HepG2 (cell line): ENCODE data around the gene KCNIP3. TPM values are rescaled to one million over a fixed set of nuclear protein-coding genes. Genes with fewer than 3 reads are reported as not detected.

Experiments
- ATAC-seq: fragments of 200-7000 bp; cut with Tn5 transposase; 3 replicates; pipeline ENCODE4 v1.9.1; 2020; ENCODE audit warnings: mild to moderate bottlenecking, moderate library complexity
- BruUV-seq: library from RNA; stranded (reverse); fragments of 400-500 nt; replicated peaks from 2 replicates; lab custom pipeline; 2021; lab: Mats Ljungman, UMichigan
- CTCF ChIA-PET: fragments of 300-600 bp; formaldehyde crosslinking; extraction: SDS; loops from one replicate; lab custom pipeline; 2021; ENCODE audit warnings: low total read pairs, inconsistent platforms, low intra/inter-chr PET ratio; lab: Yijun Ruan, JAX
- POLR2A ChIA-PET: fragments of 350-600 bp; sonication (Branson Sonifier 250); formaldehyde crosslinking; loops from one replicate; lab custom pipeline; 2020; ENCODE audit warnings: antibody characterized with exemption, inconsistent platforms; lab: Yijun Ruan, JAX
- DNase-seq: peaks from one replicate; pipeline ENCODE4 v3.0.0-alpha.2; 2015; ENCODE audit warnings: low spot score
- FAIRE-seq: peaks from 3 replicates; lab custom pipeline; 2011; peaks lifted over from hg19 to GRCh38; lab: Jason Lieb, UNC
- H2AFZ ChIP-seq: one replicate; pipeline ENCODE4 v1.6.1; 2011; ENCODE audit warnings: low read length, inconsistent platforms
- H3K27ac ChIP-seq: fragments of 300-600 bp; 3 replicates; pipeline ENCODE4 v1.8.0; 2011; ENCODE audit warnings: mixed run types, mild to moderate bottlenecking, mixed read lengths, low read length, inconsistent platforms; ENCODE audit not compliant: insufficient read depth; ENCODE audit errors: extremely low read length
- H3K27me3 ChIP-seq, 2 experiments: fragments of 200-600 bp in 1 of 2; 2 replicates in 1 of 2; 3 replicates in 1 of 2; pipeline versions ENCODE4 v1.6.0 to v1.8.0; 2011; ENCODE audit warnings: low read length in 2 of 2, mild to moderate bottlenecking in 2 of 2, moderate library complexity in 2 of 2, inconsistent platforms in 1 of 2; ENCODE audit not compliant: insufficient read depth in 2 of 2, control insufficient read depth in 1 of 2
- H3K36me3 ChIP-seq, 2 experiments: fragments of 200-600 bp in 1 of 2; replicated peaks in 1 of 2; 2 replicates in 1 of 2; 3 replicates in 1 of 2; pipeline versions ENCODE4 v1.5.1 to v1.8.0; 2011; ENCODE audit warnings: low read length in 2 of 2, inconsistent platforms in 1 of 2; ENCODE audit not compliant: insufficient read depth in 2 of 2, control insufficient read depth in 1 of 2
- H3K4me1 ChIP-seq: 2 replicates; pipeline ENCODE4 v1.5.1; 2012; ENCODE audit warnings: low read length, inconsistent platforms; ENCODE audit not compliant: insufficient read depth
- H3K4me2 ChIP-seq: 2 replicates; pipeline ENCODE4 v1.6.0; 2011; ENCODE audit warnings: low read depth, low read length, inconsistent platforms
- H3K4me3 ChIP-seq, 3 experiments: fragments of 200-600 bp in 1 of 3; sonication (generic), shearing (Covaris generic) in 1 of 3; replicated peaks in 1 of 3; 2 replicates each; pipeline ENCODE4 v1.5.1; 2011 to 2016; ENCODE audit warnings: low read length in 3 of 3, inconsistent platforms in 2 of 3, low read depth in 2 of 3, mild to moderate bottlenecking in 2 of 3, control low read depth in 1 of 3, mixed read lengths in 1 of 3; ENCODE audit not compliant: insufficient read depth in 1 of 3
- H3K79me2 ChIP-seq: one replicate; pipeline ENCODE4 v1.6.1; 2011; ENCODE audit warnings: low read length, inconsistent platforms; ENCODE audit not compliant: insufficient read depth
- H3K9ac ChIP-seq: 2 replicates; pipeline ENCODE4 v1.6.0; 2011; ENCODE audit warnings: mild to moderate bottlenecking, low read depth, low read length, inconsistent platforms; ENCODE audit not compliant: insufficient read depth
- H3K9me3 ChIP-seq: 2 replicates; pipeline ENCODE4 v1.5.1; 2012; ENCODE audit warnings: mild to moderate bottlenecking, low read length
- H4K20me1 ChIP-seq: 2 replicates; pipeline ENCODE4 v1.6.0; 2011; ENCODE audit warnings: inconsistent platforms, mild to moderate bottlenecking, low read length, moderate library complexity; ENCODE audit not compliant: insufficient read depth
- HBP1 ChIP-seq: IDR thresholded peaks from 2 replicates; pipeline ENCODE4 v1.6.1; 2016; ENCODE audit warnings: low read depth, control low read depth
- HOXA5 ChIP-seq: sonication (generic); formaldehyde crosslinking; IDR thresholded peaks from 2 replicates; pipeline ENCODE4 v1.4.0; 2020; ENCODE audit warnings: missing genetic modification reagents
- PLRG1 ChIP-seq: fragments of 450-650 bp; conservative IDR thresholded peaks from 2 replicates; pipeline ENCODE4 v1.6.1; 2016
- ZNF142 ChIP-seq: sonication (generic); formaldehyde crosslinking; IDR thresholded peaks from 2 replicates; pipeline ENCODE4 v1.4.0; 2020; ENCODE audit warnings: missing genetic modification reagents
- ZNF556 ChIP-seq: sonication (generic); formaldehyde crosslinking; IDR thresholded peaks from 2 replicates; pipeline ENCODE4 v1.4.0; 2020; ENCODE audit warnings: mild to moderate bottlenecking, missing genetic modification reagents, borderline replicate concordance
- ZNF629 ChIP-seq: sonication (generic); formaldehyde crosslinking; conservative IDR thresholded peaks from 2 replicates; pipeline ENCODE4 v1.5.0; 2020; ENCODE audit warnings: missing genetic modification reagents
- ZNF660 ChIP-seq: sonication (generic); formaldehyde crosslinking; IDR thresholded peaks from 2 replicates; pipeline ENCODE4 v1.5.1; 2020; ENCODE audit warnings: mild to moderate bottlenecking, low read depth, missing genetic modification reagents, borderline replicate concordance
- ZNF674 ChIP-seq: sonication (generic); formaldehyde crosslinking; IDR thresholded peaks from 2 replicates; pipeline ENCODE4 v1.5.0; 2020; ENCODE audit warnings: low read depth, mild to moderate bottlenecking, missing genetic modification reagents
- ZNF678 ChIP-seq: sonication (generic); formaldehyde crosslinking; IDR thresholded peaks from 2 replicates; pipeline ENCODE4 v1.4.0; 2020; ENCODE audit warnings: mild to moderate bottlenecking, missing genetic modification reagents
- ZSCAN30 ChIP-seq: sonication (generic); formaldehyde crosslinking; IDR thresholded peaks from 2 replicates; pipeline ENCODE4 v1.5.0; 2020; ENCODE audit warnings: mild to moderate bottlenecking, missing genetic modification reagents
- WGBS: methylation state at CpG from one replicate; pipeline ENCODE4 v1.1.6; 2017; ENCODE audit warnings: low lambda C conversion rate; 5-methylcytosine and 5-hydroxymethylcytosine counted together
- in situ Hi-C: cut with HindIII; loops from 2 replicates; pipeline ENCODE4 v1.10.0; 2017; ENCODE audit warnings: low pct_unique_long_range_greater_than_20kb; ENCODE audit not compliant: extremely low pct_ligation_motif_present
- intact Hi-C: fragments of 100-400 bp; cut with micrococcal nuclease; formaldehyde crosslinking; loops from one replicate; pipeline ENCODE4 v1.10.0; 2022; ENCODE audit not compliant: unreplicated experiment
- polyA plus RNA-seq, 8 experiments: library from polyadenylated mRNA; depleted of rRNA in 3 of 8; stranded (reverse) in 7 of 8; unstranded in 1 of 8; fragments of >200 nt; fragmentation: Illumina TruSeq in 4 of 8; extraction: Trizol in 4 of 8; gene quantifications; 2 replicates each; pipeline versions ENCODE4 v1.2.1 to v1.2.3, GENCODE V29; 2011 to 2016; ENCODE audit warnings: low read depth in 4 of 8, missing spikeins in 1 of 8, mixed read lengths in 1 of 8; ENCODE audit not compliant: insufficient read depth in 1 of 8
- total RNA-seq, 5 experiments: library from RNA; depleted of rRNA; stranded (reverse); fragments of >200 nt; fragmentation: Illumina TruSeq; extraction: Trizol; gene quantifications; 2 replicates each; pipeline ENCODE4 v1.2.3, GENCODE V29; 2016; ENCODE audit warnings: low read depth in 1 of 5
- TF ChIP-seq, protein P1 (sequence below): sonication (generic); formaldehyde crosslinking; IDR thresholded peaks from 2 replicates; pipeline ENCODE4 v1.4.0; 2020; ENCODE audit warnings: mild to moderate bottlenecking, missing genetic modification reagents, borderline replicate concordance
- TF ChIP-seq, protein P2 (sequence below): sonication (generic); formaldehyde crosslinking; conservative IDR thresholded peaks from 2 replicates; pipeline ENCODE4 v1.8.1; 2023; ENCODE audit warnings: missing genetic modification reagents

Gene KCNIP3
- total and polyA plus RNA-seq, 2 of the 13 experiments (the other 11 are each of a cell fraction or from before 2014, with no cell fraction given): not detected

GRCh38 chr2:95336406-95336805, 39.3 kb downstream of the KCNIP3 start:
- H2AFZ ChIP-seq: no peak overlapping the region
- ChIA-PET POLR2A (no interaction called here), CTCF (no interaction called here)
- intact Hi-C loops: no loop called here
- WGBS: 21% methylated on average over 2 of the region's 2 CpGs
- no peak overlapping the region for H3K4me3 ChIP-seq
- FAIRE-seq (no peak), DNase-seq (no peak), ATAC-seq (no peak)
- BruUV-seq: no TSS peak
- H3K9ac ChIP-seq: no peak overlapping the region
- H3K27me3 ChIP-seq: peaks cover 3 to 49% of the 10 kb centered on the region in 2 experiments; a peak in 3 of 5 replicates
- no peaks in the 10 kb centered on the region for H3K9me3 ChIP-seq
- no peak overlapping the region for H3K4me2 ChIP-seq
- H4K20me1 ChIP-seq: no peaks in the 10 kb centered on the region
- H3K4me1 ChIP-seq: no peaks in the 10 kb centered on the region
- H3K27ac ChIP-seq: no peak overlapping the region
- H3K79me2 ChIP-seq: no peaks in the 10 kb centered on the region
- in situ Hi-C loops: no loop called here
- H3K36me3 ChIP-seq: no peaks in the 10 kb centered on the region
- TF ChIP-seq ZNF142 (CRISPR knock-in tag) (no peak), HOXA5 (CRISPR knock-in tag) (no peak), ZNF674 (CRISPR knock-in tag) (no peak), ZSCAN30 (no peak), ZNF678 (no peak), PLRG1 (no peak), ZNF556 (no peak), ZNF629 (no peak), ZNF660 (CRISPR knock-in tag) (no peak), HBP1 (CRISPR knock-in tag) (no peak)
- TF ChIP-seq, protein P1, sequence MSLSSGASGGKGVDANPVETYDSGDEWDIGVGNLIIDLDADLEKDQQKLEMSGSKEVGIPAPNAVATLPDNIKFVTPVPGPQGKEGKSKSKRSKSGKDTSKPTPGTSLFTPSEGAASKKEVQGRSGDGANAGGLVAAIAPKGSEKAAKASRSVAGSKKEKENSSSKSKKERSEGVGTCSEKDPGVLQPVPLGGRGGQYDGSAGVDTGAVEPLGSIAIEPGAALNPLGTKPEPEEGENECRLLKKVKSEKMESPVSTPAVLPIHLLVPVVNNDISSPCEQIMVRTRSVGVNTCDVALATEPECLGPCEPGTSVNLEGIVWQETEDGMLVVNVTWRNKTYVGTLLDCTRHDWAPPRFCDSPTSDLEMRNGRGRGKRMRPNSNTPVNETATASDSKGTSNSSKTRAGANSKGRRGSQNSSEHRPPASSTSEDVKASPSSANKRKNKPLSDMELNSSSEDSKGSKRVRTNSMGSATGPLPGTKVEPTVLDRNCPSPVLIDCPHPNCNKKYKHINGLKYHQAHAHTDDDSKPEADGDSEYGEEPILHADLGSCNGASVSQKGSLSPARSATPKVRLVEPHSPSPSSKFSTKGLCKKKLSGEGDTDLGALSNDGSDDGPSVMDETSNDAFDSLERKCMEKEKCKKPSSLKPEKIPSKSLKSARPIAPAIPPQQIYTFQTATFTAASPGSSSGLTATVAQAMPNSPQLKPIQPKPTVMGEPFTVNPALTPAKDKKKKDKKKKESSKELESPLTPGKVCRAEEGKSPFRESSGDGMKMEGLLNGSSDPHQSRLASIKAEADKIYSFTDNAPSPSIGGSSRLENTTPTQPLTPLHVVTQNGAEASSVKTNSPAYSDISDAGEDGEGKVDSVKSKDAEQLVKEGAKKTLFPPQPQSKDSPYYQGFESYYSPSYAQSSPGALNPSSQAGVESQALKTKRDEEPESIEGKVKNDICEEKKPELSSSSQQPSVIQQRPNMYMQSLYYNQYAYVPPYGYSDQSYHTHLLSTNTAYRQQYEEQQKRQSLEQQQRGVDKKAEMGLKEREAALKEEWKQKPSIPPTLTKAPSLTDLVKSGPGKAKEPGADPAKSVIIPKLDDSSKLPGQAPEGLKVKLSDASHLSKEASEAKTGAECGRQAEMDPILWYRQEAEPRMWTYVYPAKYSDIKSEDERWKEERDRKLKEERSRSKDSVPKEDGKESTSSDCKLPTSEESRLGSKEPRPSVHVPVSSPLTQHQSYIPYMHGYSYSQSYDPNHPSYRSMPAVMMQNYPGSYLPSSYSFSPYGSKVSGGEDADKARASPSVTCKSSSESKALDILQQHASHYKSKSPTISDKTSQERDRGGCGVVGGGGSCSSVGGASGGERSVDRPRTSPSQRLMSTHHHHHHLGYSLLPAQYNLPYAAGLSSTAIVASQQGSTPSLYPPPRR: no peak
- TF ChIP-seq, protein P2, sequence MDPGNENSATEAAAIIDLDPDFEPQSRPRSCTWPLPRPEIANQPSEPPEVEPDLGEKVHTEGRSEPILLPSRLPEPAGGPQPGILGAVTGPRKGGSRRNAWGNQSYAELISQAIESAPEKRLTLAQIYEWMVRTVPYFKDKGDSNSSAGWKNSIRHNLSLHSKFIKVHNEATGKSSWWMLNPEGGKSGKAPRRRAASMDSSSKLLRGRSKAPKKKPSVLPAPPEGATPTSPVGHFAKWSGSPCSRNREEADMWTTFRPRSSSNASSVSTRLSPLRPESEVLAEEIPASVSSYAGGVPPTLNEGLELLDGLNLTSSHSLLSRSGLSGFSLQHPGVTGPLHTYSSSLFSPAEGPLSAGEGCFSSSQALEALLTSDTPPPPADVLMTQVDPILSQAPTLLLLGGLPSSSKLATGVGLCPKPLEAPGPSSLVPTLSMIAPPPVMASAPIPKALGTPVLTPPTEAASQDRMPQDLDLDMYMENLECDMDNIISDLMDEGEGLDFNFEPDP: no peak
